H1 (cell line): ENCODE data around the gene ITIH4. TPM values are rescaled to one million over a fixed set of nuclear protein-coding genes. Genes with fewer than 3 reads are reported as not detected.

Source experiments
- CTCF ChIA-PET: fragments of 300-600 bp; sonication (Branson Sonifier 250); formaldehyde crosslinking; loops from one replicate; lab custom pipeline; 2021; ENCODE audit not compliant: partially characterized antibody; lab: Charles Lee
- POLR2A ChIA-PET: fragments of 300-600 bp; sonication (Branson Sonifier 250); formaldehyde crosslinking; loops from one replicate; lab custom pipeline; 2021; ENCODE audit warnings: inconsistent platforms; ENCODE audit not compliant: partially characterized antibody; lab: Charles Lee
- DNase-seq, 2 experiments: peaks; one replicate each; pipeline versions ENCODE4 v3.0.0 to v3.0.0-alpha.2; 2010 to 2022; ENCODE audit warnings: low spot score in 2 of 2, low read depth in 1 of 2, mixed read lengths in 1 of 2
- FAIRE-seq: peaks from 2 replicates; lab custom pipeline; 2011; peaks lifted over from hg19 to GRCh38; lab: Jason Lieb, UNC
- H2AFZ ChIP-seq: 2 replicates; pipeline ENCODE4 v1.8.1; 2012; ENCODE audit warnings: low read length, inconsistent platforms
- H2AK5ac ChIP-seq: 2 replicates; pipeline ENCODE4 v1.6.1; 2013; ENCODE audit warnings: low read depth, low read length
- H2BK120ac ChIP-seq: replicated peaks from 2 replicates; pipeline ENCODE3; 2013; ENCODE audit warnings: low read depth, low read length, inconsistent platforms
- H2BK12ac ChIP-seq: 2 replicates; pipeline ENCODE4 v1.6.1; 2013; ENCODE audit warnings: low read depth, low read length
- H2BK15ac ChIP-seq: 2 replicates; pipeline ENCODE4 v1.6.1; 2013; ENCODE audit warnings: low read length
- H2BK20ac ChIP-seq: 2 replicates; pipeline ENCODE4 v1.6.1; 2013; ENCODE audit warnings: low read length
- H2BK5ac ChIP-seq: 2 replicates; pipeline ENCODE4 v1.6.1; 2013; ENCODE audit warnings: low read depth, low read length
- H3K14ac ChIP-seq: 2 replicates; pipeline ENCODE4 v1.6.1; 2013; ENCODE audit warnings: inconsistent platforms; ENCODE audit not compliant: insufficient read length
- H3K18ac ChIP-seq: 2 replicates; pipeline ENCODE4 v1.6.1; 2013; ENCODE audit warnings: low read length; ENCODE audit errors: extremely low read depth
- H3K23ac ChIP-seq: 2 replicates; pipeline ENCODE4 v1.6.1; 2013; ENCODE audit warnings: inconsistent platforms; ENCODE audit not compliant: insufficient read length
- H3K23me2 ChIP-seq: 2 replicates; pipeline ENCODE4 v1.6.1; 2013; ENCODE audit warnings: low read depth, low read length
- H3K27ac ChIP-seq: 2 replicates; pipeline ENCODE4 v1.6.1; 2011; ENCODE audit warnings: low read depth, low read length, inconsistent platforms
- H3K27me3 ChIP-seq, 4 experiments: replicated peaks in 1 of 4; 1 replicate in 1 of 4; 2 replicates in 3 of 4; pipeline versions ENCODE4 v1.6.1 to v1.8.1; 2011 to 2013; ENCODE audit warnings: low read length in 3 of 4, mild to moderate bottlenecking in 3 of 4, inconsistent platforms in 2 of 4, mixed read lengths in 2 of 4, moderate library complexity in 1 of 4; ENCODE audit not compliant: control insufficient read depth in 3 of 4, insufficient read depth in 3 of 4; ENCODE audit errors: extremely low read depth in 1 of 4
- H3K36me3 ChIP-seq, 4 experiments: 2 replicates each; pipeline versions ENCODE4 v1.6.1 to v1.8.1; 2011 to 2013; ENCODE audit warnings: mild to moderate bottlenecking in 4 of 4, low read length in 3 of 4, moderate library complexity in 2 of 4, control low read depth in 1 of 4, inconsistent platforms in 1 of 4; ENCODE audit not compliant: insufficient read depth in 4 of 4, control insufficient read depth in 2 of 4
- H3K4ac ChIP-seq: replicated peaks from 2 replicates; pipeline ENCODE3; 2013; ENCODE audit warnings: low read length, low read depth, mixed read lengths, inconsistent platforms; ENCODE audit not compliant: insufficient read length
- H3K4me1 ChIP-seq, 4 experiments: replicated peaks in 1 of 4; 1 replicate in 1 of 4; 2 replicates in 3 of 4; pipeline versions ENCODE4 v1.6.1 to v1.8.1; 2011 to 2013; ENCODE audit warnings: low read length in 3 of 4, inconsistent platforms in 2 of 4, mixed read lengths in 1 of 4; ENCODE audit not compliant: insufficient read depth in 4 of 4, control insufficient read depth in 3 of 4
- H3K4me2 ChIP-seq, 2 experiments: 2 replicates each; pipeline versions ENCODE4 v1.6.1 to v1.8.1; 2011 to 2013; ENCODE audit warnings: low read depth in 2 of 2, low read length in 2 of 2, control low read depth in 1 of 2, inconsistent platforms in 1 of 2, mild to moderate bottlenecking in 1 of 2; ENCODE audit not compliant: insufficient read depth in 1 of 2
- H3K4me3 ChIP-seq, 4 experiments: fragments of 200-600, 300-600 bp in 1 of 4; sonication (generic), shearing (Covaris generic), sonication (Bioruptor Twin) in 1 of 4; 2 replicates each; pipeline versions ENCODE4 v1.5.1 to v1.8.1; 2011 to 2016; ENCODE audit warnings: low read length in 4 of 4, low read depth in 3 of 4, control low read depth in 2 of 4, inconsistent platforms in 2 of 4, mild to moderate bottlenecking in 2 of 4, mixed read lengths in 1 of 4, moderate library complexity in 1 of 4; ENCODE audit not compliant: insufficient read depth in 2 of 4; ENCODE audit errors: extremely low read depth in 1 of 4
- H3K56ac ChIP-seq: replicated peaks from 2 replicates; pipeline ENCODE3; 2013; ENCODE audit warnings: low read depth, mild to moderate bottlenecking, mixed read lengths, low read length, inconsistent platforms; ENCODE audit not compliant: insufficient read length
- H3K79me1 ChIP-seq: 2 replicates; pipeline ENCODE4 v1.6.1; 2013; ENCODE audit warnings: low read depth, low read length, control low read depth
- H3K79me2 ChIP-seq, 2 experiments: 2 replicates each; pipeline versions ENCODE4 v1.6.1 to v1.8.1; 2012 to 2013; ENCODE audit warnings: low read length in 2 of 2, mild to moderate bottlenecking in 2 of 2, inconsistent platforms in 1 of 2; ENCODE audit not compliant: insufficient read depth in 2 of 2, control insufficient read depth in 1 of 2
- H3K9ac ChIP-seq, 4 experiments: replicated peaks in 1 of 4; 1 replicate in 1 of 4; 2 replicates in 3 of 4; pipeline versions ENCODE4 v1.6.1 to v1.8.1; 2011 to 2013; ENCODE audit warnings: low read depth in 3 of 4, low read length in 3 of 4, control low read depth in 2 of 4, mild to moderate bottlenecking in 2 of 4, moderate library complexity in 2 of 4, inconsistent platforms in 1 of 4; ENCODE audit errors: extremely low read depth in 1 of 4
- H3K9me3 ChIP-seq, 2 experiments: 2 replicates each; pipeline versions ENCODE4 v1.6.1 to v1.8.1; 2012 to 2013; ENCODE audit warnings: mild to moderate bottlenecking in 2 of 2, moderate library complexity in 2 of 2, control low read depth in 1 of 2, inconsistent platforms in 1 of 2, low read depth in 1 of 2, low read length in 1 of 2, mixed read lengths in 1 of 2; ENCODE audit not compliant: insufficient read depth in 2 of 2
- H4K20me1 ChIP-seq, 2 experiments: replicated peaks in 1 of 2; 2 replicates each; pipeline versions ENCODE3 to v1.8.1; 2011 to 2013; ENCODE audit warnings: inconsistent platforms in 2 of 2, low read length in 2 of 2, mild to moderate bottlenecking in 1 of 2; ENCODE audit not compliant: insufficient read depth in 2 of 2, control insufficient read depth in 1 of 2
- H4K5ac ChIP-seq: 2 replicates; pipeline ENCODE4 v1.6.1; 2013; ENCODE audit warnings: low read length, low read depth, mixed read lengths, inconsistent platforms; ENCODE audit not compliant: insufficient read length
- H4K8ac ChIP-seq: 2 replicates; pipeline ENCODE4 v1.8.0; 2013; ENCODE audit warnings: mild to moderate bottlenecking, moderate library complexity, low read length, inconsistent platforms; ENCODE audit not compliant: insufficient read depth; ENCODE audit errors: extremely low read depth
- H4K91ac ChIP-seq: replicated peaks from 2 replicates; pipeline ENCODE3; 2013; ENCODE audit warnings: low read length, mixed read lengths, inconsistent platforms; ENCODE audit not compliant: insufficient read length
- CBX5 ChIP-seq: fragments of 300-800, 300-1000 bp; sonication (generic); IDR thresholded peaks from 2 replicates; pipeline ENCODE4 v1.7.1; 2016; ENCODE audit warnings: antibody characterized with exemption, low read length, low read depth
- CREB1 ChIP-seq: IDR thresholded peaks from 2 replicates; pipeline ENCODE4 v1.6.1; 2012; ENCODE audit warnings: inconsistent platforms
- EZH2 ChIP-seq: fragments of 200-600 bp; sonication (generic); IDR thresholded peaks from 2 replicates; pipeline ENCODE4 v1.7.1; 2012; ENCODE audit warnings: low read depth, mild to moderate bottlenecking, moderate library complexity, low read length, inconsistent platforms; ENCODE audit not compliant: severe bottlenecking
- GABPA ChIP-seq: IDR thresholded peaks from 2 replicates; pipeline ENCODE4 v1.6.1; 2011; ENCODE audit warnings: mild to moderate bottlenecking, low read length, moderate library complexity, borderline replicate concordance; ENCODE audit not compliant: insufficient read depth
- GTF2F1 ChIP-seq: IDR thresholded peaks from 2 replicates; pipeline ENCODE4 v1.6.1; 2012; ENCODE audit warnings: low read depth, low read length, improper control_type of control experiment, borderline replicate concordance
- JUND ChIP-seq: IDR thresholded peaks from 2 replicates; pipeline ENCODE4 v1.6.1; 2011; ENCODE audit warnings: mild to moderate bottlenecking, improper control_type of control experiment, low read length
- KDM1A ChIP-seq: fragments of 200-600, 300-600 bp; sonication (generic); IDR thresholded peaks from 2 replicates; pipeline ENCODE4 v1.7.1; 2016; ENCODE audit warnings: mild to moderate bottlenecking, low read length, borderline replicate concordance
- MAFK ChIP-seq: IDR thresholded peaks from 2 replicates; pipeline ENCODE4 v1.6.1; 2012; ENCODE audit warnings: low read depth, mild to moderate bottlenecking, improper control_type of control experiment, low read length
- NANOG ChIP-seq: IDR thresholded peaks from 2 replicates; pipeline ENCODE4 v1.6.1; 2011; ENCODE audit warnings: low read length, low read depth, mild to moderate bottlenecking, inconsistent platforms; ENCODE audit not compliant: insufficient read depth, poor library complexity, severe bottlenecking
- SRF ChIP-seq: IDR thresholded peaks from 2 replicates; pipeline ENCODE4 v1.6.1; 2011; ENCODE audit warnings: mild to moderate bottlenecking, low read depth, low read length, moderate library complexity
- TEAD4 ChIP-seq: IDR thresholded peaks from 2 replicates; pipeline ENCODE4 v1.6.1; 2012; ENCODE audit warnings: low read depth, low read length, inconsistent platforms, mixed read lengths
- WGBS, 2 experiments: shearing (Covaris generic) in 1 of 2; methylation state at CpG; one replicate each; pipeline versions ENCODE4 v1.1.6 to v1.1.7; 2013 to 2015; ENCODE audit warnings: low lambda C conversion rate in 2 of 2, mixed read lengths in 2 of 2, inconsistent platforms in 1 of 2, low coverage in 1 of 2, missing lambda C conversion rate in 1 of 2; ENCODE audit not compliant: insufficient replicate concordance in 2 of 2, insufficient coverage in 1 of 2, insufficient read length in 1 of 2; ENCODE audit errors: extremely low coverage in 1 of 2, missing lambda C conversion rate in 1 of 2; 5-methylcytosine and 5-hydroxymethylcytosine counted together
- polyA plus RNA-seq, 7 experiments: library from polyadenylated mRNA; depleted of rRNA in 3 of 7; stranded (reverse) in 5 of 7; unstranded in 2 of 7; fragments of >200 nt in 5 of 7; fragments of 200-250 nt in 2 of 7; gene quantifications; 1 replicate in 5 of 7; 2 replicates in 1 of 7; 4 replicates in 1 of 7; pipeline versions ENCODE4 v1.2.1 to v1.2.3, GENCODE V29; 2011 to 2013; ENCODE audit warnings: missing spikeins in 2 of 7, mixed read lengths in 2 of 7
- total RNA-seq: library from RNA; stranded (reverse); fragmentation: NEBNext Ultra II Directional; extraction: Animal tissue kit (Norgen Biotek cat#: 25700); gene quantifications from 2 replicates; pipeline ENCODE4 v1.2.1, GENCODE V29; 2021
- TF ChIP-seq, protein P1 (sequence below): IDR thresholded peaks from 2 replicates; pipeline ENCODE4 v1.6.1; 2011; ENCODE audit warnings: low read depth, mild to moderate bottlenecking, low read length; ENCODE audit not compliant: insufficient read depth

Gene ITIH4
- total and polyA plus RNA-seq, 2 of the 8 experiments (the other 6 are each of a cell fraction or from before 2014, with no cell fraction given), result 3.4 to 3.7 TPM

DNA sequence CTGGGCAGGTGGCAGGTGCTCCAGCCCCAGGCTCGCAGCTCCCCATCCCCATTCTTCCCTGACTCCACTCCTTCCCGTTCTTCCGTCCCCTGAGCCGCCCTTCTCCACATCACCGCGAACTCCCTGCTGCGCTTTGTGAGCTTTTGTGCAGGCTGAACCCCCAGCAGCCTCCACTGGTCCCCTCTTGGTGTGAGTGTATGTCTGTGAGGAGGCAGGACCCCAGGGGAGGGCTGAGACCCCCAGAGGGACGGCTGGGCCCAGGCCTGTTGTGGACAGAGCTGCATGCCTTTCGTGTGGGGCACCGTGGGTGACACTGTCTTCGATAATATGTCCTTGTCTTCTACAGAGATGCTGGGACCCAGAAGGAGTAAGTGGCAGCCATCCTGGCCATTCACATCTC is 43.2 kb downstream of the ITIH4 start:
- Histone ChIP-seq H3K56ac (no peak overlapping the region), H2BK12ac (no peak overlapping the region), H3K79me2 (no peaks in the 10 kb centered on the region), H3K27me3 (no peaks in the 10 kb centered on the region), H3K18ac (no peak overlapping the region), H3K4ac (no peak overlapping the region), H3K23me2 (no peaks in the 10 kb centered on the region), H3K79me1 (no peaks in the 10 kb centered on the region), H4K5ac (no peak overlapping the region), H2AK5ac (no peak overlapping the region), H4K20me1 (peaks cover 0 to 3% of the 10 kb centered on the region in 2 experiments), H2BK5ac (no peak overlapping the region), H2BK120ac (no peak overlapping the region), H3K4me1 (0 out of 7 replicates have a peak, but pooled peaks cover 0 to 2% (median 0%) of the 10 kb centered on the region in 4 experiments), H3K14ac (no peak overlapping the region), H3K9me3 (no peaks in the 10 kb centered on the region), H3K4me2 (no peak overlapping the region), H3K23ac (no peak overlapping the region), H3K4me3 (no peak overlapping the region), H4K91ac (no peak overlapping the region), H3K36me3 (no peaks in the 10 kb centered on the region), H2BK15ac (no peak overlapping the region), H3K9ac (no peak overlapping the region), H4K8ac (no peak overlapping the region), H2AFZ (no peak overlapping the region), H2BK20ac (no peak overlapping the region), H3K27ac (no peak overlapping the region)
- FAIRE-seq (no peak), DNase-seq (no peak)
- ChIA-PET CTCF (interaction anchor here (0.8 to 3.2 kb wide), 7 partner anchors 8 to 128 kb away, joined by 3 to 26 read pairs (median 3); no protein-coding TSS in a partner anchor), POLR2A (interaction anchor here (1.1 to 1.5 kb wide), 2 partner anchors 9 to 12 kb away, joined by 4 read pairs; no protein-coding TSS in a partner anchor)
- TF ChIP-seq GTF2F1 (no peak), GABPA (no peak), KDM1A (no peak), SRF (no peak), MAFK (no peak), EZH2 (no peak), NANOG (no peak), CBX5 (no peak), CREB1 (no peak), TEAD4 (no peak), JUND (no peak)
- TF ChIP-seq, protein P1, sequence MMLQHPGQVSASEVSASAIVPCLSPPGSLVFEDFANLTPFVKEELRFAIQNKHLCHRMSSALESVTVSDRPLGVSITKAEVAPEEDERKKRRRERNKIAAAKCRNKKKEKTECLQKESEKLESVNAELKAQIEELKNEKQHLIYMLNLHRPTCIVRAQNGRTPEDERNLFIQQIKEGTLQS, result no peak
- WGBS, 2 experiments, result 85% methylated on average over 10 of the region's 11 CpGs; no CpG with 5 or more reads in 1 of the 2 experiments
